Measurements from ENCODE around the gene CRK.

The CRK gene

DNA sequence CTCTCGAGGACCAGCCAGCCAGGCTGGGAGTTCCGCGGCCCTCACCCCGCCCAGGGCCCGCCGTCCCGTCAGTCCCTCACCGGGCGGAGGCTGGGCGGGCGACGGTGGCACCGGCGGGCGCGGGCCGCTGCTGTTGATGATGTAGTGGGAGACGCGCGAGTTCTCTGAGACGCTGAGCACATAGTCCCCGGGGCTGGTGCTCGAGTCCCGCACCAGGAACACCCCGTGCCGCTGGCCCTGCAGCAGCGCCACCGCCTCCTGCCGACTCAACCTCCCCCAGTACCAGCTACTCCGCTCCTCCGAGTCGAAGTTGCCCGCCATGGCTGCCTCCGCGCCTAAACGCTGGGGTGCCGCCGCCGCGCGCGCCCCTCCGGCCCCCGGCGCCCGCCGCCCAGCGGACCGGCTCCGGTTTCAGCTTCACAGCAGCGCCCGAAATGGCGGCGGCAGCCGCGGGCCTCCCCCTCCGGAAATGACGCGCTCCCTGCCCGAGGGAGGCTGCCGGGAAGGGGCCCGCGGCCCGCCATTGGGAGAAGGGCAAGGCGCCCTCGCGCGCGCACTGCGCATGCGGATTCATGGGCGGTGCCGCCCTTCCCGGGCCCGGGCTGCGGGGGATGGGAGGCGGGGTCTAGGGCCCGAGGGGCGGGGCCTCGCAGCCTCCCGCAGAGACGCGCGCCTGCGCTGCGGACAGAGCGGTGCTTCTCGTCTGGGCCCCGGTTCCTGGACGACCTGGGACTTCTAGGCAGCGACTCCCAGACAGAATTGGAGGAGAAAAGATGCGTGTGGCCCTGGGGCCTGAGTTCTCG, at the start of gene CRK:
TSS of gene CRK (minus strand) at position 436 of the 803 bp plus-strand sequence. CDS start at position 321, 115 bp downstream.
- in situ Hi-C loops (cut with HindIII; ENCODE audit: low sequenced_read_pairs): no loop called here

DNA sequence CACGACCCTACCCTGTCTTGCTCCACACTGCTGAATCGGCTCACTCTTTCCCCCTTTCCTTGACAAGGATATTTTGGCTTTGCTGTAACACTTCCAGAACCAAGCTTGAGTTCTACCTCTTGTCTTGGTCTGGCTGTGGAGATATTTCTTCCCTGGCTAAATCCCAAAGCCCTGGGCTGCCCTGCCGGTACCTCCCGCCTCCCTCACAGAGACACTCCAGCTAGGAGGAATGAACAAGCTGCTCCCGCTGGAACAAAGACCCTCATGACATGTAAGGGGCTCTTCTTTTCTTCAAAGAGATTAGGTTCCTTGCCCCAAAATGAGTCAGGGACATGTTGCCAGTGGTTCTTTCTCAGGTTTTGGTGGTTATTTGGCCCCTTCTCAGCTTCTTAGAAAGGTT, 49.6 kb upstream of the CRK start:
- in situ Hi-C loops (cut with HindIII; ENCODE audit: low sequenced_read_pairs): loop anchor here (5.0 to 25.0 kb wide), 3 partner anchors 47 to 243 kb away; partner anchors contain the start of gene BHLHA9

DNA sequence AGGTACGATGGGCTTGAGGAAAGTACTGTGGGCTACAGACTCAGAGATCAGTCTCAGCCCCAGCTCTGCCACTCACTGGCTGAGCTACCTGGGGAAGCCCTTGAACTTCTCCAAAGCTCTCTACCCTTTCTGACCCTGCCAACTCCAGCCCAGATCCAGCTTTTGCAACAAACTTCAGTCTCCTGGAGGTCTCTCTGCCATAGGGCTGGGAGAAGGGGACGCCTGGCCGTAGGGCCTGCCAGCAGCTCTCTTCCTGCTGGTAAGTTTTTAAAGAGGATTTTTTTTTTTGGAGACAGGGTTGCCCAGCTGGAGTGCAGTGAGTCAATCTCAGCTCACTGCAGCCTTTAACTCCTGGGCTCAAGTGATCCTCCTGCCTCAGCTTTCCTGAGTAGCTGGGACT, 48.8 kb upstream of the CRK start:
- in situ Hi-C loops (cut with HindIII; ENCODE audit: low sequenced_read_pairs): loop anchor here (5.0 to 25.0 kb wide), 3 partner anchors 47 to 243 kb away; partner anchors contain the start of gene BHLHA9

DNA sequence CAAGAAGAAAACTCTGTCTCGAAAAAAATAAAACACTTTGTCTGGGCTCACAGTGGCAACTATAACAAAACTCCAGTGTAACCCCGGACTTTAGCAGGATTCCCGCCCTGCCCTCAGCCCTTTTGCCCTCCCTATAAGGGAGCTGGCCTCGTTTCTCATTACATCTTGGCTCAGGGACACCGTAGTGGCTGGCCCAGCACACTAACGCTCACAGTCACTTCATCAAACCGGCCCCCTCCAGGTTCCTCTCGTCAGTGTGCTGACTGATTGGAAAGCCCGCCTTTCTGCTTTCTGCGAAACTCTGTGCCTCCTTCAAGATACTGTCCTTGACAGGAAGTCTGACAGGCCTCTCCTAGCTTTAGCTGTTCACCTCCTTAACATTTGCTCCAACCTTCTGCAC, 47.7 kb upstream of the CRK start:
- in situ Hi-C loops (cut with HindIII; ENCODE audit: low sequenced_read_pairs): loop anchor here (10.0 to 25.0 kb wide), 2 partner anchors 129 to 241 kb away; partner anchors contain the start of gene BHLHA9

DNA sequence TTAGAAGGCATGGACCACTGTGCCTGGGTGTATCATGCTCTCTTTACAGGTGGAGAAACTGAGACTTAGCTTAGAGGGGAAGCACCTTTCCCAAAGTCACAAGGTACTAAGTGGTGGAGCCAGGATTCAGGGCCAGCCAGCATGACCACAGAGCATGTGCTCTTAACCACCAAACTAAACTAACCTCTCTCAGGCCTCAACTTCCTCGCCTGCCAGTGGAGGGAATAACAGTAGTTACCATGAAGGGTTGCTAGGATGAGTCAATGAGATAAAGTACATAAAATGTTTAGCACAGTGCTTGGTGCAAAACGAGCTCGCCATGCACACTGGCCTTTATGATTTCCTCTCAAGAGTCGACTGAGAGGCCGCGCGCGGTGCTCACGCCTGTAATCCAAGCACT, 42.8 kb upstream of the CRK start:
- in situ Hi-C loops (cut with HindIII; ENCODE audit: low sequenced_read_pairs): no loop called here

DNA sequence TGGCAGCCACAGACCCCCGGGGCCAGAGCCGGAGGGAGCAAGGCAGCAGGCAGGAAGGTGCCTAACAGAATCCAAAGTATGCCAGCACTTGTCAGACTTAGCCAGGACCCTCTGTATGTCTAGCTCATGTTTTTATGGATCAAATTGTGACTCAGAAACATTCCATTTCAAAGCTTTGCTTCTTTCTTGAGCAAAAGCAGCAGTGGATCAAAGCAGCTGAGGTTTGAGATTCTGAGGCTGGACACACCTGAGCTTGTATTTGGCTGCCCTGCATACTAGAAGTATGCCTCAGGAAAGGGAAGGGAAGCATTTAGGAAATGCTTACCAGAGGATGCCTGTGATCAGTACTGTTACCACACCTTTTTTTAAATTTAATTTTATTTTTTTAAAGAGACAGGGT, 42.2 kb upstream of the CRK start:
- in situ Hi-C loops (cut with HindIII; ENCODE audit: low sequenced_read_pairs): no loop called here

DNA sequence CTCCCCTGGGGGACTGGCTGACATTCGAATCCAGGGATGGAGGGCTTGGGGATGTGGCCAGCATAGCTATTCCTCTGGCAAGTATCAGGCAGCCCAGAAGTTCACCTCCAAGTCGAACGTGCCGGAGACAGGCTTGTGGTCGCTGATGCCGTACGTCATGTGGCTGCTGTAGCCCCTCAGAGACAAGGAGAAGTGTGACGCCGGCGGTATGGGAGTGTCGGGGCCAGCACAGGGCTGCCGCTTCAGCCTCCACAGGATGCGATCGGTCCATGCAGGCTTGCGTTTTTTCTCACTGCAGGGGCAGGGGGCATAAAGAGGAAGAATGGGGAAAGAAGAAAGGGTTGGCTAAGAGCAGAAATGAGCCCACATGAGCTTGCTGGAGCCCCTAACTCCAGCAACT, 41.8 kb upstream of the CRK start:
- in situ Hi-C loops (cut with HindIII; ENCODE audit: low sequenced_read_pairs): no loop called here

DNA sequence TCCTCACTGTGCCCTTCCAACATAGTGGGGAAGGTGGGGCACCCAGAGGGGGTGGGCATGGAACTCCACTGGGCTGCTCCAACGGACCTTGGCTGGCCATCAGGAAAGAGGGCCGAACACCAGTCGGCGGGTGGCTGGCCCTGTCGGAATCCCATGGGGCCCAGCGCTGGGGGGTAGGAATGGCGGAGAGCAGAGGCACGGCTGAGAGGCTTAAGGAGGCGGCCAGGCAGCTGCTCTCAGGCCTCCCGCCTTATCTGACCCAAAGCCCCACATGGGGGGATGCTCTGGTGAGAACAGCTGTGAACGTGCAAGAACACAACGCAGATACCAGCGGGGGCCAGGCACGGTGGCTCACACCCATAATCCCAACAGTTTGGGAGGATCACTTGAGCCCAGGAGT, 40.8 kb upstream of the CRK start:
- in situ Hi-C loops (cut with HindIII; ENCODE audit: low sequenced_read_pairs): no loop called here

DNA sequence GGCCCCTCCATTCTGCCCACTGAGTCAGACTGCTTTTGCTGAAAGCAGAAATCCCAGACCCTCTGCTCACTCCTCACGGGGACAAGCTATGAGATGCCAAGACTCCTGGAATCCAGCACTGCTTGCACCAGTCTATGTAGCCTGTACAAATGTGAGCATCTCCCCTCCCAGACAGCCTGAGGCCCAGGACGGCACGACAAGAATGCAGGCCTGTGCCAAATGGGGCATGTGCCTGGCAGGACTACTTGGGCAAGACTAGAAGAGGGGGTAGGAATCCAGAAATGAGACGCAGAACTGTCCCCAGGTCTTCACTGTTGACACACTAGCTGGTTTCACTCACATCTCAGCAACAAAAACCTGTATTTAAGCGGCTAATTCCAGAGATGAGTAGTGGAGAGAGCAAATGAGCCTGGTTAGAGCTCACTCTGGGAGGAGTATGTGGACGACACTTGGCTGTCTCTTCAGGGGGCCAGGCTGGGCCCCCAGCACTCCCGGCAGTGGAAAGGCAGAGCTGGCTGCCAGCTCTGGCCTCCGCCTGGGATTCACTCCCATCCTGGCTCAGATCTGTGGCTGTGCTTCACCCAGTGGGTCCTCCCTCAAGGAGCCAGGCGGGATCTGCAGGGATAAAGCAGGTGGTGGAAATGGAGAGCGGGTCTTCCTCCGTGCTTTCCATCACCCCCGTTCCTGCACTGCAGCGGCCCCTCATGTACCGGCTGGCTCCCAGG, 39.4 kb upstream of the CRK start:
- in situ Hi-C loops (cut with HindIII; ENCODE audit: low sequenced_read_pairs): no loop called here

DNA sequence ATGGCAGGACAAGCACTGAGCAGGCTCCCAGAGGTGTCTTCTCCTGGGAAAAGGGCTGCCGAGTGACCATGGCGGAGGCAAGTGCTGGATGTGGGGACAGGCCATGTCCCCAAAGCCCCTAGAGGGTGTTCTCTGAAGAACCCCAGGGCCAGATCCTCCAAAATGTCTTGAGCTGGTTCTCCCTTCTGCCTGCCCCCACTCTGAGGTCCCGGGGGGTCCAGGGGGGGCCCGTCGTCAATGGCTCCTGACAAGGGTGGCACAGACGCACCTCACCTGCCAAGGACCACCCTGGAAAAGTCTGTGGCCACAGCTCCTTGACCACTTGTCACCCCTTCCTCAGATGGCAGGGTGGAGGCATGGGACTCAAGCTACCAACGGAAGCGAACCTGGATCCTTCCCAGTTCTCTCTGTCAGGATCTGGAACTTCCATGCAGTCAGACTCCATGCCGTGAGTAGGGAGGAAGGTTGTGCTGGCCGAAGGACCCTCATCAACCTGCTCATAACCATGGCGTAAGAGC, 38.8 kb upstream of the CRK start:
- in situ Hi-C loops (cut with HindIII; ENCODE audit: low sequenced_read_pairs): no loop called here

DNA sequence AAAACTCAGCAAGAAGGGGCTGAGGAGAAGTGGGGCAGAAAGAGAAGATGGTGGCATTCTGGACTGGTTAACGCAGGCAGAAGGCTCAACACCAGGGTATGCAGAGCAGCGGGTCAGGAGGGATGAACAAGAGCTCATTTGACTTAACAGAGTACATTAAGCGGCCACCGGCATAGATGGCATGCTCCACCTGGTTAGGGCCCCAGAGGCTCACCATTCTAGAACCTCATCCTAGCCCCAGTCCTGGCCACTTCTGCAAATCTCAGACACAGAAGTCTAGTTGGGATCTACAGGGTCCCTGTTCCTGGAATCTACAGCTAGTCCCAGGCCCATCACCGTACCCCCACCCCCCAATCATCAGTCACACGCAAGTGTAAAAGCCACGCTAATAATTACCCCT, 38.2 kb upstream of the CRK start:
- in situ Hi-C loops (cut with HindIII; ENCODE audit: low sequenced_read_pairs): no loop called here

DNA sequence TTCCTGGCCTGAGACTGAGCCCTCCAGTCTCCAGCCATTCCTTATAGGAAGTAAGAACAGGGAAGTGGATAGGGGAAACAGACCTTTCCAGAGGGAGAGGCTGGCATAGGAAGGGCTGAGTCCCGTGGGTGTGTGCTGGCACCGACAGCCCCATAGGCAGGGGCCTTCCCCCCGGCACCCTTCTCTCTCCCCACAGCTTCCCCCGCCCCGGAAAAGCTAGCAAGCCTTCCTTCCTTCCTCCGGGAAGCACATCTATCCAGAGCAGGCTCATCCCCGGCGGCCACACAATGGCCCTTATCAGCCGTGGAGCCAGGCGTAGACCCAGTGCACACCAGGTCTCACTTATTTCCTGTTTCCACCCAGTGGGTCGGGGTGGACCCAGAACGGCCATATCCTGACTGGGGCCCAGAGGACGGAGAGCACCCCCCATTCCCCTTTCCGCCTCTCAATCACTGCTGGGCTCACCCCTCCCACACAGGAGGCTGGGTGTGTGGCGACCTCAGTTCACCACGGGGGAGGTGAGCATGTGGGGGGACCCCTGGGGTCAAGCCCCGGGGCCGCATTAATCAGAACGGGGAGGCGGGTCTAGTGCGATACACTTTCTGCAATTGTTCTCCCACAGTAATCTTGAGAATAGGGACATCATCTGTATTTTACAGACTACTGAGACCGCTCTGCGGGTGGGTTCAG, 37.4 kb upstream of the CRK start:
- in situ Hi-C loops (cut with HindIII; ENCODE audit: low sequenced_read_pairs): no loop called here

DNA sequence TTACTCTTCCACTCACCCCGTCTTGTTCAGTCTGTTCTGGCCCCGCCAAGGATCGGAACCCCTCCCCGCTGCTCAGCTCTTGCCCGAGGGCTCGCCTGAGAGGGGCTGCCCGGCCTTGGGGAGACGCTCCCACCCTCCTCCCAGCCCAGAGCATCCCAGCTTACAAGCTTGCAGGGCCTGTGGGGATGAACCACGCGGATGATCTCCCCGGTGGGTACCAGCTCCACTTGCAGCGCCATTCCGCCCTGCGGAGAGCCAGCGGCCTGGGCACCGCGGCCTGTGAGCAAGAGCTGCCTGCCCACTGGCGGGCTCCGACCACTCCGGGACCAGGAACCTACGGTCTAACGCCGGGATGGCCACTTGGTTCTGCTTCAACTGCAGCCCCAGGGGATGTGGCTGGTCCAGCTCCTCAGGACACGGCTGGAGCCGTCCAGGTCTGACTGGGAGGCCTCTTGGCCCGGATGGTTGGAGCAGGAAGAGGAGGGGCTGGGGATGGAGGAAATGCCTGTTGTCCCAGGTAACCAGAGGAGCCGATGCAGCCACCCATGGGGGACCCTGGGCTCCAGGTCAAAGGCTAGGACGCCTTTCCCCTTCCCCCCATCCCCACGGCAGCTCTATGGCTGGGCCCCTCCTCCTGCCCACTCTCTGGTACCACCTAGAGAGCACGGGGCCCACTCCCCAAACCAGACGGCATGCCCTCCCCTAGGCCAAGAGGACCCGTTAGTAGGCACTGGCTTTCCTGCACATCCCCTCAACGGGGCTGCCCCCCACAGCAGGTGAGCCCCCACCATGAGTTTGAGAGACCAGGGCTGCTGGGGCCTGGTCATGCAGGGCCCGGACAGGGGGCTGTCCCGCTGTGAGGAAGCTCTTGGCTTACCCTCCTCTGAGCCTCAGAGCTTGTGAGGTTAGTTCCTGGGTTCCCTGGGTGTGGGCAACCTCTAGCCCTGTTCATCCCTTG, 36.5 kb upstream of the CRK start, which contains the start of gene MYO1C:
TSS of gene MYO1C (minus strand) at position 438 of the 958 bp plus-strand sequence. CDS start at position 239, 199 bp downstream.
- in situ Hi-C loops (cut with HindIII; ENCODE audit: low sequenced_read_pairs): no loop called here

DNA sequence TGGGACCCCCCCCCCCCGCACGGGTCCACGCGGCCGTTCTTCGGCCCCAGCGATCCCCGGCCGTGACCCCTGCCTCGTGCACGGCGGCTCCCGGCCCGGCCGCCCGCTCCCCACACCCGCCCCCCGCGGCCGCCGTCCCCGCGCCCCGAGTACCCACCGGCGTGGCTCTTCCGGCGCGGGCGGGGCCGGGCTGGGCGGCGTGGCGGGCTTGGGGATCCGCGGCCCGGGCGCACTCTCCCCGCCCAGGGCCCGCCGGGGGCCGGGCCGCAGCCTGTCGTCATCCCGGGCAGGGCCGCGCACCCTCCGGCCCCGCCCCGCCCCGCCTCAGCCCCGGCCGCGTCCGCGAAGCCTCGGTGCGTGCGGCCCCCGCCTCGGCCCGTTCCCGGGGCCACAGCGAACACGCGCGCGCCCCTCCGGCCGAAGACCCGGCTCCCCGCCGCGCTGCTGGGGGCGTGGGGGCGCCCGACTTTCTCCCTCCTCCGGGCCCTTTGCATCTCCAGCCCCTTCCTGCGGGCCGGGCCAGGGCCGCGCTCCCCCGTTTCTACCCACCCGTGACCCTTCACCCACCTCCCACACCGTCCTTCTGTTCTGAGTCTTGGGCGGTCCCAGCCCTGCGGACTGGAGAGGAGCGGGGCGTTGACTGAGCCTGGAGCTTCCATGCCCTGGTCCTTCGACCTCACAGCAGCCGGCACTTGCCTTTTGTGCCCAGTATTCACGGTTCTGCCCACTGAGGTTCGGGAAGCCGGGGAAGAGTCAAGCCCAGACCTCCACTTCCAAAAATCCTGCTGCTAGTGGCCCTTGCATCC, 35.6 kb upstream of the CRK start:
- in situ Hi-C loops (cut with HindIII; ENCODE audit: low sequenced_read_pairs): no loop called here

DNA sequence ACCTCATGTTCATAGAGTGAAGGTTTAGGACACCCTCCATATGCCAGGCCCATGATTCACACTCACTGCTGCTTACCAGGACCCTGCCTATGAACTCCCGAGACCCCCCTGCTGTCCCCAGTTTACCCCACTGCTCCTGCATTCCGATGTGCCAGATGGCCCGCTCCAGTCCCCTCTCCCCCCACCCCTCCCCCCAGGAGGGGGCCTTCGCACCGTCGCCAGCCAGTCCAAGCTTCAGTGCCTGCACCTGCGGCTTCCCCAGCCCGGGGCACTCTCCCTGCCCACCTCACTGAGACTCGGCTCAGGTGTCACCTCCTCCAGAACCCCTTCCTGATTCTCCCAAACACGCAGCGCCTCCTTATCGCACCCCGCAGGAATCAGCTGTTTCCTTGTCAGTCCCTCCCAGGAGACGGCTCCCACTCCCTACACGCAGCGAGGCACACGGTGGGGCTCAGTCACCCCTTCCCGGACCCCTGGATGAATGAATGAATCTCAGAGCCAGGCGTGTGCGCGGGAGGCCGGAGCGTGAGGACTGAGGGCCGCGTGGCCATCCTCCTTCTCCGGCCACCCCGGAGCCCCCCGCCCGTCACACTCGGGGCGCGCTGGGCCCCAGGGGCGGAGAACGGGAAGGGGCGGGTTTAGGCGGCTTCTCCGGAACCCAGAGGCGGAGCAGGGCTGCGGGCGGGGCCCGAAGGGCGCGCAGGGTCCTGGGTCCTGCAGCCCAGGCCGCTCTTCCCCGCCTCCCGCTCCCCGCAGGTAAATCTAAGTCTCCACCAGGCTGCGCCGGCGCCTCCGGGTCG, 34.8 kb upstream of the CRK start:
- in situ Hi-C loops (cut with HindIII; ENCODE audit: low sequenced_read_pairs): no loop called here

DNA sequence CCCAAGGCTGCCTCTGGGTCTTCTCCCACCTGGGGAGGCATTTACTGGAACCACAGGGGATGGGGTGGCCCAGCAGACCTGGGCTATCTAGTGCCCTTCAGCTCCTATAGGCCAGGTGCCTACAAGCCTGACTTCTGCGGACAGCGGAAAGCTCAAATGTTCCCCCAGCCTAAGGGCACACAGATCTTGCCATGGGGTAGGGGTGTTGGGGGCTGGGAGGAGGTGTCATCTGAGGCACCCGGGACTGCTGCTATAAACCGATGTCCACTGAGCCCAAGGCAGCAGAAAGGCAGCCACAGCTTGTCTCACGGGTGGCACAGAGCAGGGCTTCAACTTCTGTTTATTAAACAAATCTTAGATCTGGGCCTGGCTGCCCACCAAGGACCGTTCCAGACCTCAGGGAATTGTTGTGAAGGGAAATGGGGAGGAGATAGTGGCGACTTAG, 32.8 kb upstream of the CRK start:
- in situ Hi-C loops (cut with HindIII; ENCODE audit: low sequenced_read_pairs): no loop called here

DNA sequence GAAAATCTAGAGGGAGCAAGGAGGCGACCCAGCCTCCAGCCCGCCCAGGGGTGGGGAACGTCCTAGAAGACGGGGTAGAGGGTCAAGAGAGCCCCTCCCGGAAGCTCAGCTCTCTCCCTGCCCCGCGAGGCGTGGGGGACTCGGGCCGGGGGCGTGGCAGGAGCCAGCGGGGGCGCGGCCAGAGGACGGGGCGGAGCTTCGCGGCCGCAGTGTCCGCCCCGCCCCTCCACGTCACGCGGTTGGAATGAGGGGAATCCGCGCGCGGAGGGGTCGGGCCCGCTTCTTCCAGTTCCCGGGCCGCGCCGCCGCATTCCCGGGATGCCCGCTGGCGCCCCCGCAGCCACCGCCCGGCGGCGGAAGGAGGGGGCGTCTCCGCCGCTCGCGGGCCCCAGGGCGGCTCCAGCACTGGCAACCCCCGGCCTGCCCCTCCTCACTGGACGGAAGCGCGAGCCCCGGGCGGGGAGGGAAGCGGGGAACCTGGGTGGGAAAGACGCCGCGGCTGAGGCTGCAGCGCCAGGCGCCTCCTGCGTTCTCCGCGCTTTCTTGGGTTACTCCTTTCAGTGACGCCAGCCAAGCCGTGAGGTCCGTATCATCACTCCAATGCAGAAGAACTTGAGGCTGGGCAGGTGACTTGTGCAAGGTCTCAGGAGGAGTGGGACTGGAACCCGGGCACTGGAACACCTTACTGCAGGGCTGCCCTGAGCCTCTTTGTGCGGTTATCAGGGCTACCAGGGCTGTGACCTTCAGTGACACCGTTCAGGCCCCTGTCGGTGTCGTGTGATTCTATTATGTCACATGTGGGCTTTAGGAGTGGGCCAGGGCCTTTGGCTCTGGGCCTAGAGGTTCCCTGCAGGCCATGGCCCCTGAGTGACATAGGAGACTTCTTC, 32.1 kb upstream of the CRK start:
- in situ Hi-C loops (cut with HindIII; ENCODE audit: low sequenced_read_pairs): no loop called here
